Right renal cortex interstitium (tissue), 3 donors: Measurements from ENCODE around the gene GGTLC2. TPM values are rescaled to one million over a fixed set of nuclear protein-coding genes. Genes with fewer than 3 reads are reported as not detected.
"Not testable (repeated sequence)": the region's sequence is repeated elsewhere in the genome, so short reads cannot be mapped to it uniquely, and the experiment has no call there.

ENCODE experiments used
- DNase-seq, 3 donors: peaks; one replicate each; pipeline ENCODE4 v3.0.0-alpha.2; 2013; ENCODE audit warnings: low read depth in 3 of 3, low spot score in 2 of 3
- polyA plus RNA-seq, 3 donors: library from polyadenylated mRNA; unstranded; fragments of 120-200 nt; gene quantifications; one replicate each; pipeline ENCODE4 v1.2.1, GENCODE V29; 2013; ENCODE audit not compliant: insufficient read length in 3 of 3

GGTLC2 gene
- polyA plus RNA-seq, 3 donors = 0.21 TPM; not detected in 2

DNA sequence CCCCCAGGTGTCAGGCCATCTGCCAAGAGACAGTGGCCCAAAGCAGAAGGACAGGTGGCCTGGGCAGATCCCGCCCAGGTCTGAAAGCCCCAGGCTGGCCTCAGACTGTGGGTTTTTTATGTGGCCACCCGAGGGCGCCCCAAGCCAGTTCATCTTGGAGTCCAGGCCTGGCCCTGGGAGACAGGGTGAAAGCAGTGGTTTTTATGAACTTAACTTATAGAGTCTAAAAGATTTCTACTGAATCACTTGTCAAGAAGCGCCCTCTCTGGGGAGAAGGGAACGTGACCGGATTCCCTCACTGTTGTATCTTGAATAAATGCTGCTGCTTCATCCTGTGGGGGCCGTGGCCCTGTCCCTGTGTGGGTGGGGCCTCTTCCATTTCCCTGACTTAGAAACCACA, 8.2 kb upstream of the GGTLC2 start:
- DNase-seq = not testable (repeated sequence)

DNA sequence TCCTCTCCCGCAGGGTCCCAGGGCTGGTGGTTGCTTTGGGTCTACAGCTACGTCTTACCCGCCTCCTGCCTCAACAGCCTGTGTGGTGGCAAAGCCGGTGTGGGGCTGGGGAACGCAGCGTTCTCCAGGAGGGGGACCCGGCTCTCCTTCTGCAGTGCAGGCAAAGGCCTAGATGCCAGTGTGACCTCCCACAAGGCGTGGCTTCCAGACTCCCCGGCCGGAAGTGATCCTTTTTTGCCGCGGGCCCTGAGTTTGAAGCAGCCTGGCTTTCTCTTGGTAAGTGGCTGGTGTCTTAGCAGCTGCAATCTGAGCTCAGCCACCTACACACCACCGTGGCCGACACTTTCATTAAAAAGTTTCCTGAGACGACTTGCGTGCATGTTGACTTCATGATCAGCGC, 6.1 kb upstream of the GGTLC2 start:
- not testable (repeated sequence) for DNase-seq

DNA sequence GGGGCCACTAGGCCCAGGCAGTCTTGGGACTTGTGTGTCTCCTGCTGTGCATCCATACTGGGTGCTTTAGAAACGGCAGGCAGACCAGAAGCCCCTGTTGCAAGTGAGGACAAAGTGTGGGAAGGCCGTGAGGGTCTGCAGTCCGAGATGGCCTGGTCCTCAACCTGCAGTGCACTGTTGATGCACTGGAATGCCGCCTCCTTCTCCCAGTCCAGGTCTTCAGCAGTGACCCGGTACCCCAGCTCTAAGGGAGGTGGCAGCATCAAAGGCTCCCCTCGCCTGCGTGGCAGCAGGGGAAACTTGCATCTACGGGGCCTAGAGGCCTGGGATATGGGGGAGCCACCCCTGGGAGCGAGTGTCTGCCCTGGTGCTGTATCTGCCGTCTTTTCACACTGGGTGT, 2.2 kb upstream of the GGTLC2 start:
- DNase-seq = not testable (repeated sequence)

- DNase-seq = not testable (repeated sequence)
Measured at GRCh38 chr22:22645969-22646368, 1.6 kb downstream of the GGTLC2 start.

DNA sequence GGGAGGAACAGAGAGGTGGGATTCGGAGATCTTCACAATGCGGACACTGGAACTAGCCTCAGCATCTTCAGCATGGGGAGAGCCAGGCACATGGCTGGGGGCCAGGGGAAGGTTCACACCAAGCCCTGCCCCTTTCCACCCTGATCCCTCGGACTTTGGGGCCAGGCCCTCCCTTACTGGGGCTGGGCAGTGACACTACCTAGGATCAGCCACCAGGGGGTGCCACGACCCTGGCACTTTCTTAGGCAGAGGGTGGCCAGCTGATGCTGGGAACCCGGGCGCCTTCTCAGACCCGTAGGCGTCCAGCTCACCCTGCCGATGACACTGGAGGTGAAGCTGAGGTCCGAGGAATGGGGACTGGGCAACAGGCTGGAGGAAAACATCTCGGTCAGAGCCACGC, 3.5 kb downstream of the GGTLC2 start:
- DNase-seq = not testable (repeated sequence)

- DNase-seq = not testable (repeated sequence)
Measured at GRCh38 chr22:22648863-22649536, 4.6 kb downstream of the GGTLC2 start.

- not testable (repeated sequence) for DNase-seq
Measured at GRCh38 chr22:22649761-22650160, 5.3 kb downstream of the GGTLC2 start.

- not testable (repeated sequence) for DNase-seq
Measured at GRCh38 chr22:22650398-22650797, 6.0 kb downstream of the GGTLC2 start.

GRCh38 chr22:22650803-22651515, 6.5 kb downstream of the GGTLC2 start:
- not testable (repeated sequence) for DNase-seq

GRCh38 chr22:22651593-22651992, 7.2 kb downstream of the GGTLC2 start:
- DNase-seq = peak in 1 of 3 donors; percentile 29

- not testable (repeated sequence) for DNase-seq
Measured at GRCh38 chr22:22652102-22652501, 7.7 kb downstream of the GGTLC2 start.

GRCh38 chr22:22652573-22652972, 8.2 kb downstream of the GGTLC2 start:
- DNase-seq = not testable (repeated sequence)

- DNase-seq = not testable (repeated sequence)
Measured at GRCh38 chr22:22653677-22654381, 9.4 kb downstream of the GGTLC2 start.

- no peak for DNase-seq
Measured at GRCh38 chr22:22655452-22656290, 11.3 kb downstream of the GGTLC2 start.

DNA sequence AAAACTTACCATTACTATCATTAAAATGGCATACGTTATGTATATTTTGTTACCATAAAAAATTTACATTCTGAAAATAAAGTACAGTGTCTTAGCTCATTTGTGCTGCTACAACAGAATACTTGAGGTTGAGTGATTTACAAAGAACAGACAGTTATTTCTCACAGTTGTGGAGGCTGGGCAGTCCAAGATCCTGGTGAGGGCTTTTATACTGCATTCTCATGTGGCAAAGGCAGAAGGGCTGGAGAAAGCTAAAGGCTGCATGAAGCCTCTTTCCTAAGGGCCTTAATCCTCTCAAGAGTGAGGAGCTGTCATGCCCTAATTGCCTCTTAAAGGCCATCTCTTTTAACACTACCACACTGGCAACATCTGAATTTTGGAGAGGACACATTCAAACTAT, 13.3 kb downstream of the GGTLC2 start:
- no peak for DNase-seq

DNA sequence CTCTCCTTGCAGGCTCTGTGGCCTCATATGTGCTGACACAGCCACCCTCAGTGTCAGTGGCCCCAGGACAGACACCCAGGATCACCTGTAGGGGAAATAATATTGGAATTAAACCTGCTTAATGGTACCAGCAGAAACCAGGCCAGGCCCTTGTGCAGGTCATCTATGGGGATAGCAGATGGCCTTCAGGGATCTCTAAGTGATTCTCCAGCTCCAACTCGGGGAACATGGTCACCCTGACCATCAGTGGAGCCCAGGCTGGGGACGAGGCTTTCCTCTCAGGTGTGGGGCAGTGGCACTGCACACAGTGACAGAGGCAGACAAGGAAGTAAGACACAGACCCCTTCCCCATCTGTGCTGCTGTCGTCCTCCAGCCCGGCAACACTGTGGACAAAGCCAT, 16.9 kb downstream of the GGTLC2 start:
- DNase-seq = no peak

DNA sequence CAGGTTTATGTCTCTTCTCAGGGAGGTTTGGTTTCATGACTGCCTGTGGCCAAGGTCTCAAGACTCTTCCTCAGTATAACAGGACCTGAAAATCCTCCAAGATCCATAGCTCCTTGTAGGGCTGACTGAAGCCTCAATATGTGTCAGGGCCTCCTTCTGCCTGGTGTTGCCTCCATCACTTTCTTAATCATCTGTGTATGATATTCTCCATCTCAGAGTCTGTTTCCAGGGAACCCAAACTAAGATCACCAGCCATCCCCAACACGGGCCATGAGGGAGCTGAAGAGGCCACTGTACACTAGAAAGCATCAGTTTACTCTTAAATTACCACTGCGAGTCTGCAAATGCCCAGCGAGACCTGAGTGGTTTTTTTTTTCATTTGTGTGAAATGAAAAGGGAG, 17.7 kb downstream of the GGTLC2 start:
- no peak for DNase-seq

DNA sequence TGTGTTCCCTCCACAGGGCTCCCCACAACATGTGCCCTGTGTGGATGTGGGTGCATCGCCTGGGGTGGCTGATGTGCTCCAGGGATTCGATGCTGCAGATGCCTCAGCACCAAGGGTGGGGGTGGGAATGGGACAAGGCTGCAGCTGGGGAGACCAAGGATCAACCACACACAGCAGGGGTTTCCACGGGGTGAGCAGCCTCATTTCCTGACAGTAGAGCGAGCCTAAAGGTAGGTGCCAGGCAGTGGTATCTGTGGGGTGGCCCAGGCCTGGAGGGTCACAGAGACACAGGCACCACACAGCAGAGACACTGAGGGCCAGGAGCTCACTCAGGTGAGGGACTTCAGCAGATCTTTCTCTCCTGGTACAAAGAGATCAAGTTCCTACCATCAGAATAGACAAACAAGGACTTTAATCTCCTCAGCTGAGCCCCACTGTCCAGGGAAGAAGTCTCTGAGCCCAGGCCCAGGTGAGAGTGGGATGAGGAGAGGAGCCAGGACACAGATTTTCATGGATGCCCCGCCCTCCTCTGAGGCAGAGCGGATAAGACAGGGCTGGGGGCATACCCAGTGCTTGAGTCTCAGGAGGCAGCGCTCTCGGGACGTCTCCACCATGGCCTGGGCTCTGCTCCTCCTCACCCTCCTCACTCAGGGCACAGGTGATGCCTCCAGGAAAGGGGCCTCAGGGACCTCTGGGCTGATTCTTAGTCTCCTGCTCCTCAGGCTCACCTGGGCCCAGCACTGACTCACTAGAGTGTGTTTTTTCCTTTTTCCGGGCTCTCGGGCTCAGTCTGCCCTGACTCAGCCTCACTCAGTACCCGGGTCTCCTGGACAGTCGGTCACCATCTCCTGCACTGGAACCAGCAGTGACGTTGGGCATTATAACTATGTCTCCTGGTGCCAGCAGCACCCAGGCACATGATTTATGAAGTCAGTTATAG, 19.7 kb downstream of the GGTLC2 start:
- no peak for DNase-seq

GRCh38 chr22:22666307-22667091, 22.1 kb downstream of the GGTLC2 start:
- DNase-seq = no peak
